Ascending aorta (tissue), 2 donors: Measurements from ENCODE around the gene UNG. TPM values are rescaled to one million over a fixed set of nuclear protein-coding genes. Genes with fewer than 3 reads are reported as not detected.

Experiments
- DNase-seq, 2 donors: peaks; one replicate each; pipeline ENCODE4 v3.0.0-alpha.2; 2019; ENCODE audit warnings: low spot score in 2 of 2
- H3K27ac ChIP-seq, 2 donors: fragments of 200-600 bp; sonication (generic); one replicate each; pipeline ENCODE4 v1.5.1; 2016 to 2017; ENCODE audit warnings: mild to moderate bottlenecking in 1 of 2
- H3K27me3 ChIP-seq: fragments of 200-600 bp; sonication (generic); one replicate; pipeline ENCODE4 v1.5.1; 2017
- H3K36me3 ChIP-seq, 2 donors: fragments of 200-600 bp; sonication (generic); one replicate each; pipeline ENCODE4 v1.5.1; 2016
- H3K4me1 ChIP-seq, 2 donors: fragments of 200-600 bp; sonication (generic); one replicate each; pipeline ENCODE4 v1.5.1; 2016 to 2017; ENCODE audit warnings: mild to moderate bottlenecking in 1 of 2
- H3K4me3 ChIP-seq, 2 donors: fragments of 200-600 bp; sonication (generic); one replicate each; pipeline ENCODE4 v1.5.1; 2016 to 2017; ENCODE audit warnings: mild to moderate bottlenecking in 1 of 2
- H3K9me3 ChIP-seq, 2 donors: fragments of 200-600 bp; sonication (generic); one replicate each; pipeline ENCODE4 v1.5.1; 2016
- CTCF ChIP-seq, 3 experiments: fragments of 200-600 bp in 2 of 3; fragments of 450-650 bp in 1 of 3; sonication (generic) in 2 of 3; IDR thresholded peaks; one replicate each; pipeline ENCODE4 v1.5.1; 2016 to 2019; ENCODE audit warnings: antibody characterized with exemption in 3 of 3, mild to moderate bottlenecking in 1 of 3, moderate library complexity in 1 of 3
- intact Hi-C: fragments of 100-400 bp; cut with DNase I; formaldehyde crosslinking; loops from one replicate; pipeline ENCODE4 v1.15.1; 2023
- total RNA-seq: library from RNA; depleted of rRNA; stranded (reverse); fragments of >200 nt; gene quantifications from one replicate; pipeline ENCODE4 v1.1.0, GENCODE V29; 2016

The UNG gene
- total RNA-seq, 1 donor from 2014 or later: 42.4 TPM

- no peak for DNase-seq
- Histone ChIP-seq H3K36me3 (peaks cover 33 to 42% of the 10 kb centered on the region in 2 donors), H3K27me3 (no peaks in the 10 kb centered on the region), H3K9me3 (no peaks in the 10 kb centered on the region), H3K27ac (no peak overlapping the region), H3K4me1 (no peaks in the 10 kb centered on the region), H3K4me3 (no peak overlapping the region)
- intact Hi-C loops: no loop called here
- no peak for TF ChIP-seq CTCF (IDR thresholded peaks at IDR 0.05)
Observed at GRCh38 chr12:109065154-109065852, 32.1 kb upstream of the UNG start.

GRCh38 chr12:109065853-109066193, 31.6 kb upstream of the UNG start:
- TF ChIP-seq CTCF (IDR thresholded peaks at IDR 0.05): no peak
- no peaks in the 10 kb centered on the region for H3K27me3 ChIP-seq
- DNase-seq: no peak
- H3K27ac ChIP-seq: no peak overlapping the region
- H3K4me1 ChIP-seq: no peaks in the 10 kb centered on the region
- H3K36me3 ChIP-seq: peaks cover 38 to 46% of the 10 kb centered on the region in 2 donors
- no peak overlapping the region for H3K4me3 ChIP-seq
- H3K9me3 ChIP-seq: no peaks in the 10 kb centered on the region
- intact Hi-C loops: no loop called here

GRCh38 chr12:109069307-109070271, 27.8 kb upstream of the UNG start:
- H3K36me3 ChIP-seq: peaks cover 56 to 70% of the 10 kb centered on the region in 2 donors
- DNase-seq: no peak
- no peaks in the 10 kb centered on the region for H3K9me3 ChIP-seq
- no peaks in the 10 kb centered on the region for H3K27me3 ChIP-seq
- H3K27ac ChIP-seq: no peak overlapping the region
- no peak for TF ChIP-seq CTCF (IDR thresholded peaks at IDR 0.05)
- intact Hi-C loops: no loop called here
- no peaks in the 10 kb centered on the region for H3K4me1 ChIP-seq
- no peak overlapping the region for H3K4me3 ChIP-seq

DNA sequence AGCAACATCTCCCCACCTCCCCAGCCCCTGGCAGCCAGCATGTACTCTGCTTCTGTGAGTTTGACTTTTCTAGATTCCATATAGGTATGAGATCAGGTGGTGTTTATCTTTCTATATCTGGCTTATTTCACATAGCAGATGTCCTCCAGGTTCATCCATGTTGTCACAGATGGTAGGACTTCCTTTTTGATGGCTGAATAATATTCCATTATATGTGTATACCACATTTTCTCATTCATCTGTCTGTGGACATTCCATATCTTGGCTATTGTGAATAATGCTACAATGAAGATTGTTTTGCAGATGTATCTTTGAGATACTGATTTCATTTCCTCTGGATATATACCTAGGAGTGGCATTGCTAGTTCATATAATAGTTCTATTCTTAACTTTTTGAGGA, 22.5 kb upstream of the UNG start:
- H3K4me1 ChIP-seq: no peaks in the 10 kb centered on the region
- no peak overlapping the region for H3K4me3 ChIP-seq
- no peak for TF ChIP-seq CTCF (IDR thresholded peaks at IDR 0.05)
- no peak for DNase-seq
- peaks cover 46 to 67% of the 10 kb centered on the region in 2 donors for H3K36me3 ChIP-seq
- no peak overlapping the region for H3K27ac ChIP-seq
- H3K27me3 ChIP-seq: no peaks in the 10 kb centered on the region
- intact Hi-C loops: no loop called here
- no peaks in the 10 kb centered on the region for H3K9me3 ChIP-seq

- TF ChIP-seq CTCF (IDR thresholded peaks at IDR 0.05): no peak
- Histone ChIP-seq H3K9me3 (no peaks in the 10 kb centered on the region), H3K27me3 (no peaks in the 10 kb centered on the region), H3K36me3 (peaks cover 70 to 78% of the 10 kb centered on the region in 2 donors), H3K4me1 (no peaks in the 10 kb centered on the region), H3K27ac (no peak overlapping the region), H3K4me3 (no peak overlapping the region)
- DNase-seq: no peak
- intact Hi-C loops: no loop called here
Observed at GRCh38 chr12:109082751-109083150, 14.6 kb upstream of the UNG start.
